GM21825 (cell line): ENCODE results near the gene BBLN.
"Not testable (repeated sequence)": the region's sequence is repeated elsewhere in the genome, so short reads cannot be mapped to it uniquely, and the experiment has no call there.

ENCODE experiments used
- ATAC-seq: cut with Tn5 transposase; IDR thresholded peaks from one replicate; pipeline ENCODE4 v1.9.1; 2021; ENCODE audit warnings: mild to moderate bottlenecking, moderate library complexity; ENCODE audit not compliant: unreplicated experiment

The BBLN gene

GRCh38 chr9:128162215-128163026 is 2.4 kb downstream of the BBLN start:
- ATAC-seq = no peak

DNA sequence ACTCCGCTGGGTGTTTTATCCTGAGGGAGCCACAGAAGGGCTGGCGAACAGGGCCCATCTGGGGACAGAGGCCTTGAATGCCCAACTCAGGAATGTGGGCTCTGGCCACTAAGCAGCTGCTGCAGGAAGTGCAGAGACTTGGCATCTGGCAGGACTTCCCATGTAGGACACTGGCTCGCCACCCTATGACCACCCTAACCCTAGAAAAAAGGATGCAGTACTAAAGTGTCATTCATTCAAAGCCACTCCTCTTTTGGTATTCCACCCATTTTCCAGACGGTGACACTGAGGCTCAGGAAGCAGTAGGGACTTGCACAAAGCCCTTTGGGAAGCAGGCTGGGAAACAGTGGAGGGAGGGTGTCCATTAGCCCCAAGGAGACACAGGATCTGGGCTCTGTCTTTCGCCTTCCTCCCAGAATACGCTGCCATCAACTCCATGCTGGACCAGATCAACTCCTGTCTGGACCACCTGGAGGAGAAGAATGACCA is 3.0 kb downstream of the BBLN start:
- no peak for ATAC-seq

DNA sequence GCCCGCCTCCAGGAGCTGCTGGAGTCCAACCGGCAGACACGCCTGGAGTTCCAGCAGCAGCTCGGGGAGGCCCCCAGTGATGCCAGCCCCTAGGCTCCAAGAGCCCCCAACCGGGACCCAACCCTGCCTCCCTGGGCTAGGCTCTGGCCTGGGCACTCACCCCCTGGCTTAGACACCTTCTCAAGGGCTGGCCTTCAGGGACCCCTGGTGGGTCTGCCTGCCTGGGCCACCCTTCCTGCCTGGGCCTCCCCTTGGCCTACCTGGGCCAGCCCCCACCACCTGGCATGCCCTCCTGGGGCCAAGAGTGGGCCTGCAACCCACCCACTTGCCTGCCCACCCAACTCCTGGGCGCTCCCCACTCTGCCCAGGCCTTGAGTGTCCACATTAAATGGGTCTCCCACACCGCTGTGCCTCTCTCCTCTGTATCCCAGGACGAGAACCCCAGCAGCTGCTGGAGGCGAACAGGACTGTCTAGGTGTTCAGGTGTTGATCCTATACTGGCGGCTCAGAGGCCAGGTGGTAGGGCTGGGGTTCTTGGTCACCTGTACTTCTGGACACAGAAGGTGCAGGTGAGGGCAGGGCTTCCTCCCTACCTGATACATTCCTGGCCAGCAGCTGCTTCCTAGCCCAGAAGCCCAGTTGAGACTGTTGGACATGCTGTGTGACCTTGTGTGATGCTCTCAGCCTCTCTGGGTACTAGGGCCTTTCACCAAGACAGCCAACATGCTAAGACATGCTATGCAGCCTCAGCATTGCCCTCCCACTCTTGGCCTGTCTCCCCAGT is 3.6 kb downstream of the BBLN start:
- ATAC-seq = no peak

DNA sequence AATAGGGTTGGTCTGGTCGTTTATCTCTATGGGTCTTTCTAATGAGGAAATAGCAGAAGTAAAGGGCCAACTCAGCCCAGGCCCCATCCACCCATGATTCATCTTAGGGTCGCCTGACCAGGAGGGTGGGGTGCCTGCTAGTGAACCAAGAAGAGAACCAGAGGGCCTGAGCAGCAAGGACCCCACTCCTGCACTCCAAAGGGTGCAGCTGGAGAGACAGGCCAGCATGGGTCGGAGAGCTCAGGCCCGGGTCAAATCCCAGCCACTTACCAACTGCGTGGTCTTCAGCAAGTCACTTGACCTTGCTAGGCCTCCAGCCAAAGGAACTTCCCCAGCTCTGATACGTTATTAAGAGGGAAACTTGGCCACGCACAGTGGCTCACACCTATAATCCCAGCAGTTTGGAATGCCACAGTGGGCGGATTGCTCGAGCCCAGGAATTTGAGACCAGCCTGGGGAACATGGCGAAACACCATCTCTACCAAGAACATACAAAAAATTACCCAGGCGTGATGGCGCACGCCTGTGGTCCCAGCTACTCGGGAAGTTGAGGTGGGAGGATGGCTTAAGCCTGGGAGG is 4.3 kb downstream of the BBLN start:
- ATAC-seq = no peak

- no peak for ATAC-seq
Observed at GRCh38 chr9:128166169-128166568, 6.1 kb downstream of the BBLN start.

- no peak for ATAC-seq
Observed at GRCh38 chr9:128167209-128167608, 7.1 kb downstream of the BBLN start.

- no peak for ATAC-seq
Observed at GRCh38 chr9:128168731-128169308, 8.8 kb downstream of the BBLN start.

DNA sequence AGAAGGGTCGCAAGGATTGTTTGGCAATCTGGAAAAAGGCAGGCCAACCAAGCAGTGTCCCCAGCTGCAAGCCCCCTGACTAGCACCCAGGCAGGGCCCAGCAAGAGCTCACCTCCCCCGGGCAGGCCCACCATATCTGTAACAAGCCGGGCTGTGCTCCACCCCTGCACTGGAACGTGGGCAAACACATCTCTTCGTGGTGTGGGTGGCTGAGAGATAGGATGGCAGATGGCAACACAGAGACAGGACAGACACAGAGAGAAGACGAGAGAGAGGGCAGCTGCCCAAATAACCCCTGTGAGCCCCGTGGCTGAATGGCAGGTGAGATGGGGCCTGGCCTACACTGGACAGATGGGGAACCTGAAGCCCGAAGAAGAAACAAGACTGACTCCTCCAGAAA is 9.4 kb downstream of the BBLN start:
- ATAC-seq = no peak

DNA sequence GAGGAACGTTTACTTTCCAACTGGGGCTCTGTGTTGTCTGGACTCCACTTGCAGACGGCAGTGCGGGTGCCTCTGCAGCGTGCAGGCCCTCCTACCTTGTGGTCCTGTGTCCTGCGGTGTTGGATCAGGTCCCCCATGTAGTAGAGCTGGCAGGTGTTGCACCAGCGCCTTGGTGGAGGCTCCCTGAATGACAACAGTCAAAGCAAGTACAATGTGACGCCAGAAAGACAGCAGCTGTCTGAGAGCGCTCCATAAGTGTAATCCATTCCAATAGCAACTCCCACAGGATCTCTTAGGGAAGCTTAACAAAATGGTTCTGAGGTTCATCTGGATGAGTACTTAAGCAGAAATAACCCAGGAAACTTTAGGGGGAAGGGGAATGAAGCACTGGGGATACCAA is 9.9 kb downstream of the BBLN start:
- ATAC-seq = no peak

DNA sequence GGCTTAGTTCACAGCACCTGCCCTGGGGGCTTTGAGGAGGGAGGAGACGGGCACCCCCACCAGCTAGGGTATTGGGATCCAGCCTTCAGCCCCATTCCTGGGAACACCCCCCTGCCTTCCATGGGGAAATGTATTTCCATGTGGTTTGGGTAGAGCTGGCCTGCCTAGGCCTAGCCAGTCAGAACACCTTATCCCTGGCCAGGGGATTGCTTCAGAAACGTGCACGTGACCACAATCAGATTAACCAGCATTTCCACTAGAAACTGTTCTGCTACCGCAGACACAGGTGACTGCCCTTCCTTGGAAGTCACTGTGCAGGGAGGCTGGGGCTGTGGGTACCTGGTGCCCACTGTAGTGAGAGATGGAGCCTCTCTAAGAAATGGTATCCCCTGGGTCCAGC is 14.0 kb downstream of the BBLN start:
- no peak for ATAC-seq

DNA sequence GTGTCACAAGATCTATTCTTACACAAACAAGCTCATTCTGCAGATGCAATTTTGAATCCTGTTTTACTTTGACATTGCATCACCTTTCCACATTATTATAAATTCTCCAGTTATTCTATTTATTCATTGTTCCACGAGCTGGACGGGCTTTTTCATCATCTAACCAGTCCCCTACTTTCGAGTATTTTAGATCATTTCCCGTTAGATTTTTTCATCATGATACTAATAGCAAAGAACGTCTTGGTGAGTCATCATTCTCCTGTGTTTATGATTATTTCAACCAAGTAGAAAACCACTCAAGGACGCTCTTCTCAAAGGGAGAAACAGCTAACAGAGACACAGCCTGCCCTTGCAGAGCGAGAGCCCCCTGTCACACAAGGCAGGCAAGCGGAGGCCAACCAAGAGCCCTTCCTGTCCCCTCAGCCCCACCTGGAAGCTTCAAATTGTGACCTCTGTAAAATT is 15.1 kb downstream of the BBLN start:
- ATAC-seq = no peak

DNA sequence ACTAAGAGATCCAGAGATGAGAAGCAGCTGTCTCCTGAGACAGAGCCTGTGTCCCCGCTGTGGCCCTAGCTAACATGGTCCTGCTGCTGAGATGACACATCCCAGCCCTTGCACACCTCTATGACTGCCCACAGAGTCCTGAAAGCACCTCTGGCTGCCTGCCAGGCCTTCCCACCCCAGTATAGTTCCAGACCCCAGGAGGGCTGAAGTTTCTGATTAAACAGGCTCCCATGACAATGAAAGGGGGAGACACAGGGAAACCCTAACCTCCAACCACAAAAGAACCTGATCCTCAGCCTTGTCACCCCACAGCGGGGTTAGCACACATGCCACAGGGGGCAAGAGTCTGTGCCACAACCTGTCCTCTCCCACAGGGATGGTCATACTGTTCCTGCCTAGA is 15.7 kb downstream of the BBLN start:
- ATAC-seq = no peak

DNA sequence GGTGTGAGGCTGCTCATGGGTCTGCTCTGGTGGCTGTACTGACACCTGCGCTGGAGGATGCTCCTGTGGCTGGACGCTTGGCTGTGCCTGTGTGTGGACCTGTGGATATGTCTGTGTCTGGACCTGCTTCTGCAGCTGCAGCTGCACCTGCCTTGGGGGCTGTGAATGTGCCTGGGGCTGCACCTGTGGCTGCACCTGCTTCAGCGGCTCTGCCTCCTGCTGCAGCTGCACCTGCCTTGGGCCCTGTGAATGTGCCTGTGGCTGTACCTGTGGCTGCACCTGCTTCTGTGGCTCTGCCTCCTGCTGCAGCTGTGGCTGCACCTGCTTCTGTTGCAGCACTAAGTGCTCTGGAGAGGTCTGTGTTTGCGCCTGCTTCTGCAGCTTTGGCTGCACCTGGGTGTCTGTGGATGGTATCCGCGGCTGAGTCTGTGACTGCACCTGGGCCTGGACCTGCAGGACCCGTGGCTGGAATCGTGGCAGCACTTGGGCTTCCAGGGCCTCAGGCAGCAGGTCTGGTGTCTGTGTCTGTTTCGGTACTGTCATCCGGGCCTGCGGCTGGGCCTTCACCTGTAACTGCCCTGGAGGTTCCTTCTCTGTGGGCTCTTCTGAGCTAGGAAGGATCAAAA is 18.9 kb downstream of the BBLN start:
- ATAC-seq = no peak

DNA sequence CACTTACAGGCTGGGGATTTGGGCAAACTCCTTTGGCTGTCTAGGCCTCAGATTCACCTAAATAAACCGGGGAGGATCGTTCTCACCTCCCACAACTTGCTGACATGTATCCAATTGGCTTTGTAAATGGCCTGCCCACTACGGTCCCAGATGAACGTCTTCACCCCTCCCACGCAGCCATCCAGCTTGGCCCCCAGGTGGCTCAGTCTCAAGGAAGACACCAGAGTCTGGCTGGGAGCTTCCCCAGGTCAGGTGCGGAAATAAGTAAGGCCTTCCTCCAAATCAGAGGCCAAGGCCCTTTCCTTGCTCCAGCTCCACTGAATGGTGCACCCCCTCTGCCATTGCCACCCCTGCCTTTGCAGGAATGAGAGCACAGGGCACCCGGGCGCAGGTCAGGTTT is 19.9 kb downstream of the BBLN start:
- ATAC-seq = no peak

GRCh38 chr9:128180447-128180846 is 20.4 kb downstream of the BBLN start:
- no peak for ATAC-seq

DNA sequence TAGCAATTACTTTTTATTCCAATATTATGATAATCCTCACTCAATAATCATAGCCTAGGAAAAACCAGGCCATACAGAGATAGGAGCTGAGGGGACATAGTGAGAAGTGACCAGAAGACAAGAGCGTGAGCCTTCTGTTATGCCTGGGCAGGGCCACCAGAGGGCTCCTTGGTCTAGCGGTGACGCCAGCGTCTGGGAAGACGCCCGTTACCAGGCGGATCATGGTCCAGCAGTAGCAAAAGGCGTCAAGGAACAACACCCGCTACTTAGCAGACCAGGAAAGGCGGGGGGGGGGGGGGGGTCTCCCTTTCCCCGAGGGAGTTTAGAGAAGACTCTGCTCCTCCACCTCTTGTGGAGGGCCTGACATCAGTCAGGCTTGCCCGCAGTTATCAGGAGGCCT is 21.4 kb downstream of the BBLN start:
- not testable (repeated sequence) for ATAC-seq

DNA sequence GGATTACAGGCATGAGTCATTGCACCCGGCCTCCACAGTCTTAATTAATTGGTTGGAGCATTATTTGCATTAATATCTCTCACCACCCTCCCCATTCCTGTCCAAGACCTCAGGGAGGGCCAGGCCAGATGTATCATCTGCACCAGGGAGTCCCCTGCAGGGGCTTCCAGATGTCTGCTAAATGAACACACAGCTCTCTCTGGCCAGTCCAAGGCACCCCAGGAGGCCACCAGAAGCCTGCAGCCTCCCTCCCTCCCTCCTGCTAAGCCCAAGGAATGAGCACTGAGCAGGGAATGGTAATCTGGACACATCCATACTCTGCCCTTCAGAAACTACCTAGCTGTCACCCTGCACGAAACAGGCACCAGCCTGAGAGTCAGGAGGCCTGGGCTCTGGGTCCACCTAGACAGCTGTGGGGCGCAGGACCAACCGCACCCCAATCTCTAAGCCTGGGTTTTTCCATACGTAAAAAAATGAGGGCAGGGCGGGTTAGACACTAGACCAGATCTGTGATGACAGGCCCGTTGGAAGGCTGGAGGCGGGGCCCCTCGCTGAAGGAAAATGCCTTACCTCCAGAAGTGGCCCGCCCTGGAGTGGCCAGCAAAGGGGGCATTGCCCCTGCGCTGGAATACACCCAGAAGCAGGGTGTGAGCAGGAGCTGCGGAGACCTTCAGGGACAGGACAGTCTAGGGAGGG is 23.0 kb downstream of the BBLN start:
- ATAC-seq = no peak

GRCh38 chr9:128185979-128186965 is 26.2 kb downstream of the BBLN start:
- ATAC-seq = no peak

- no peak for ATAC-seq
Observed at GRCh38 chr9:128187361-128187760, 27.3 kb downstream of the BBLN start.
